Measurements from ENCODE around the gene JPT1. TPM values are rescaled to one million over a fixed set of nuclear protein-coding genes. Genes with fewer than 3 reads are reported as not detected.

JPT1 gene
- total and polyA plus RNA-seq, 4 donors = 35.1 to 140 (median 97.1) TPM

- ATAC-seq (ENCODE audit: insufficient read depth, low FRiP score) (no peak), DNase-seq (peak in 1 of 3 donors; percentile 54)
- peak overlapping the region; percentile 89 to 92 for H3K27ac ChIP-seq (ENCODE audit: low read depth in 1 of 2, low read length in 1 of 2)
- TF ChIP-seq CTCF (IDR thresholded peaks at IDR 0.05; ENCODE audit: control extremely low read depth, extremely low read depth) = no peak
- H3K36me3 ChIP-seq (ENCODE audit: control insufficient read depth in 4 of 4, insufficient read depth in 4 of 4, low read length in 4 of 4) = peaks cover 0 to 1% (median 0%) of the 10 kb centered on the region in 4 donors
- 0% methylated on average over 35 of the region's 35 CpGs for WGBS, 2 donors
- H3K9me3 ChIP-seq (ENCODE audit: control insufficient read depth in 4 of 4, insufficient read depth in 3 of 4, low read length in 3 of 4) = no peaks in the 10 kb centered on the region
- H3K9ac ChIP-seq (ENCODE audit: insufficient read depth in 1 of 2, low read length in 2 of 2) = peak overlapping the region; percentile 13 to 82
- peaks cover 0 to 20% (median 3%) of the 10 kb centered on the region in 5 donors for H3K4me1 ChIP-seq (ENCODE audit: control insufficient read depth in 5 of 5, insufficient read depth in 5 of 5, low read length in 5 of 5)
- H3K27me3 ChIP-seq (ENCODE audit: control insufficient read depth in 3 of 3, insufficient read depth in 3 of 3, low read length in 2 of 3) = no peaks in the 10 kb centered on the region
- peak overlapping the region; percentile 80 for H3K4me3 ChIP-seq
Observed at GRCh38 chr17:75153780-75154194, 525 bp downstream of the JPT1 start.

GRCh38 chr17:75152922-75153779, 1.2 kb downstream of the JPT1 start:
- ATAC-seq (ENCODE audit: insufficient read depth, low FRiP score) (no peak), DNase-seq (peak; percentile 54 to 71 (median 68))
- no peaks in the 10 kb centered on the region for H3K27me3 ChIP-seq (ENCODE audit: control insufficient read depth in 3 of 3, insufficient read depth in 3 of 3, low read length in 2 of 3)
- peaks cover 1 to 4% (median 2%) of the 10 kb centered on the region in 4 donors for H3K36me3 ChIP-seq (ENCODE audit: control insufficient read depth in 4 of 4, insufficient read depth in 4 of 4, low read length in 4 of 4)
- 8% methylated on average over 28 of the region's 28 CpGs for WGBS, 2 donors
- peaks cover 0 to 20% (median 3%) of the 10 kb centered on the region in 5 donors for H3K4me1 ChIP-seq (ENCODE audit: control insufficient read depth in 5 of 5, insufficient read depth in 5 of 5, low read length in 5 of 5)
- no peak for TF ChIP-seq CTCF (IDR thresholded peaks at IDR 0.05; ENCODE audit: control extremely low read depth, extremely low read depth)
- H3K9me3 ChIP-seq (ENCODE audit: control insufficient read depth in 4 of 4, insufficient read depth in 3 of 4, low read length in 3 of 4) = no peaks in the 10 kb centered on the region
- peak overlapping the region in 1 of 2 donors; percentile 1 for H3K27ac ChIP-seq (ENCODE audit: low read depth in 1 of 2, low read length in 1 of 2)
- peak overlapping the region; percentile 80 for H3K4me3 ChIP-seq
- peak overlapping the region; percentile 82 to 86 for H3K9ac ChIP-seq (ENCODE audit: insufficient read depth in 1 of 2, low read length in 2 of 2)

GRCh38 chr17:75152523-75152921, 1.8 kb downstream of the JPT1 start:
- no peaks in the 10 kb centered on the region for H3K9me3 ChIP-seq (ENCODE audit: control insufficient read depth in 4 of 4, insufficient read depth in 3 of 4, low read length in 3 of 4)
- H3K27ac ChIP-seq (ENCODE audit: low read depth in 1 of 2, low read length in 1 of 2) = no peak overlapping the region
- peak overlapping the region; percentile 82 to 86 for H3K9ac ChIP-seq (ENCODE audit: insufficient read depth in 1 of 2, low read length in 2 of 2)
- no peak for ATAC-seq (ENCODE audit: insufficient read depth, low FRiP score)
- H3K4me3 ChIP-seq = no peak overlapping the region
- H3K27me3 ChIP-seq (ENCODE audit: control insufficient read depth in 3 of 3, insufficient read depth in 3 of 3, low read length in 2 of 3) = no peaks in the 10 kb centered on the region
- peaks cover 0 to 20% (median 3%) of the 10 kb centered on the region in 5 donors for H3K4me1 ChIP-seq (ENCODE audit: control insufficient read depth in 5 of 5, insufficient read depth in 5 of 5, low read length in 5 of 5)
- peaks cover 3 to 8% (median 5%) of the 10 kb centered on the region in 4 donors for H3K36me3 ChIP-seq (ENCODE audit: control insufficient read depth in 4 of 4, insufficient read depth in 4 of 4, low read length in 4 of 4)
- no peak for DNase-seq
- no peak for TF ChIP-seq CTCF (IDR thresholded peaks at IDR 0.05; ENCODE audit: control extremely low read depth, extremely low read depth)
- 88 to 94% methylated on average over 6 of the region's 6 CpGs for WGBS, 2 donors

All from lung (tissue), 12 donors.